ENCODE data around the gene WDR93. TPM values are rescaled to one million over a fixed set of nuclear protein-coding genes. Genes with fewer than 3 reads are reported as not detected.

The WDR93 gene
- total RNA-seq, 4 donors from 2014 or later, result 0.31 TPM; not detected in 3

- no peaks in the 10 kb centered on the region for H3K36me3 ChIP-seq
- H3K9me3 ChIP-seq, result no peaks in the 10 kb centered on the region
- H3K4me3 ChIP-seq, result no peak overlapping the region
- TF ChIP-seq POLR2A (IDR thresholded peaks at IDR 0.05) (no peak), CTCF (IDR thresholded peaks at IDR 0.05) (no peak), POLR2AphosphoS5 (IDR thresholded peaks at IDR 0.05) (no peak), EP300 (IDR thresholded peaks at IDR 0.05) (no peak)
- WGBS, result 87% methylated on average over 2 of the region's 2 CpGs
- no peak overlapping the region for H3K27ac ChIP-seq
- no peaks in the 10 kb centered on the region for H3K27me3 ChIP-seq
- DNase-seq (ENCODE audit: low spot score in 2 of 2), result no peak
- no peaks in the 10 kb centered on the region for H3K4me1 ChIP-seq
These were observed 24.2 kb downstream of the WDR93 start for GRCh38 chr15:89714775-89715174.

- Histone ChIP-seq H3K36me3 (no peaks in the 10 kb centered on the region), H3K4me1 (no peaks in the 10 kb centered on the region), H3K9me3 (no peaks in the 10 kb centered on the region), H3K27me3 (no peaks in the 10 kb centered on the region), H3K27ac (no peak overlapping the region), H3K4me3 (no peak overlapping the region)
- 93% methylated on average over 3 of the region's 3 CpGs for WGBS
- TF ChIP-seq POLR2A (IDR thresholded peaks at IDR 0.05) (no peak), CTCF (IDR thresholded peaks at IDR 0.05) (no peak), EP300 (IDR thresholded peaks at IDR 0.05) (no peak), POLR2AphosphoS5 (IDR thresholded peaks at IDR 0.05) (no peak)
- DNase-seq (ENCODE audit: low spot score in 2 of 2), result no peak
These were observed 32.4 kb downstream of the WDR93 start for GRCh38 chr15:89723031-89723430.

- no peak for DNase-seq (ENCODE audit: low spot score in 2 of 2)
- Histone ChIP-seq H3K36me3 (no peaks in the 10 kb centered on the region), H3K4me3 (no peak overlapping the region), H3K9me3 (no peaks in the 10 kb centered on the region), H3K27me3 (no peaks in the 10 kb centered on the region), H3K4me1 (peaks cover 2% of the 10 kb centered on the region), H3K27ac (no peak overlapping the region)
- 100% methylated on average over 1 of the region's 1 CpG for WGBS
- TF ChIP-seq CTCF (IDR thresholded peaks at IDR 0.05) (no peak), EP300 (IDR thresholded peaks at IDR 0.05) (no peak), POLR2AphosphoS5 (IDR thresholded peaks at IDR 0.05) (no peak), POLR2A (IDR thresholded peaks at IDR 0.05) (no peak)
These were observed 34.0 kb downstream of the WDR93 start for GRCh38 chr15:89724621-89725020.

- H3K27ac ChIP-seq, result no peak overlapping the region
- no peaks in the 10 kb centered on the region for H3K9me3 ChIP-seq
- 91% methylated on average over 1 of the region's 1 CpG for WGBS
- no peaks in the 10 kb centered on the region for H3K36me3 ChIP-seq
- no peak for DNase-seq (ENCODE audit: low spot score in 2 of 2)
- no peak overlapping the region for H3K4me3 ChIP-seq
- H3K27me3 ChIP-seq, result no peaks in the 10 kb centered on the region
- H3K4me1 ChIP-seq, result peaks cover 2% of the 10 kb centered on the region
- TF ChIP-seq CTCF (IDR thresholded peaks at IDR 0.05) (no peak), POLR2AphosphoS5 (IDR thresholded peaks at IDR 0.05) (no peak), POLR2A (IDR thresholded peaks at IDR 0.05) (no peak), EP300 (IDR thresholded peaks at IDR 0.05) (no peak)
These were observed 34.5 kb downstream of the WDR93 start for GRCh38 chr15:89725064-89725463.

GRCh38 chr15:89728254-89728653, 37.6 kb downstream of the WDR93 start:
- 32% methylated on average over 2 of the region's 2 CpGs for WGBS
- Histone ChIP-seq H3K4me3 (no peak overlapping the region), H3K36me3 (no peaks in the 10 kb centered on the region)

GRCh38 chr15:89731275-89731674, 40.7 kb downstream of the WDR93 start:
- TF ChIP-seq POLR2AphosphoS5 (IDR thresholded peaks at IDR 0.05), result no peak
- TF ChIP-seq CTCF (IDR thresholded peaks at IDR 0.05), result no peak
- no peak for TF ChIP-seq EP300 (IDR thresholded peaks at IDR 0.05)
- TF ChIP-seq POLR2A (IDR thresholded peaks at IDR 0.05), result no peak
- no peaks in the 10 kb centered on the region for H3K36me3 ChIP-seq
- H3K4me3 ChIP-seq, result no peak overlapping the region
- peaks cover 2% of the 10 kb centered on the region for H3K4me1 ChIP-seq
- no peak overlapping the region for H3K27ac ChIP-seq
- 88% methylated on average over 5 of the region's 5 CpGs for WGBS
- no peaks in the 10 kb centered on the region for H3K9me3 ChIP-seq
- H3K27me3 ChIP-seq, result no peaks in the 10 kb centered on the region
- DNase-seq (ENCODE audit: low spot score in 2 of 2), result no peak

More at GRCh38 chr15:89728254-89728653, 37.6 kb downstream of the WDR93 start:
- TF ChIP-seq EP300 (IDR thresholded peaks at IDR 0.05) (peak; percentile 84), POLR2AphosphoS5 (IDR thresholded peaks at IDR 0.05) (no peak)
- no peak overlapping the region for H3K27ac ChIP-seq
- H3K4me1 ChIP-seq, result peaks cover 2% of the 10 kb centered on the region
- H3K9me3 ChIP-seq, result no peaks in the 10 kb centered on the region
- H3K27me3 ChIP-seq, result no peaks in the 10 kb centered on the region
- no peak for DNase-seq (ENCODE audit: low spot score in 2 of 2)

All from suprapubic skin (tissue), 4 donors.